HG03135 (cell line): ENCODE data around the gene FER.
A peak's percentile ranks its signal among the peaks of the same experiment; 100 is the strongest.

Source experiments
- ATAC-seq: cut with Tn5 transposase; IDR thresholded peaks from one replicate; pipeline ENCODE4 v1.9.1; 2021; ENCODE audit warnings: mild to moderate bottlenecking, moderate library complexity; ENCODE audit not compliant: unreplicated experiment

FER gene

DNA sequence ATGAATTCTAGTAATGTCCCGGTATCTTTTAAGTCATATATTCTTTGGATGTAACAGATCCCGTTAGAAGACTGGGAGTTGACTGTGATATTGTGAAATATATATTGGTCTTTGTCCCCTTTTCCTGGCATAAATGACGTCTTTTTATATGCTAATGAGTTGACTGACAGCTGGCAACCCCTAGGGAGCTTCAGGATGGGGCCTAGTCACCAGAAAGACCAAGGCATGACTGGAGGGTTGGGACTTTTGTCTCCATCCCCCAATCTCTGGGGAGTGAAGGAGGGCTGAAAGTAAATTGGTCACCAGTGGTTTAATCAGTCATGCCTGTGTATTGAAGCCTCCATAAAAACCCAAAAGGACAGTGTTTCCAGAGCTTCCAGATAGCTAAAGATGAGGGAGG, 420.5 kb downstream of the FER start:
- ATAC-seq = no peak

GRCh38 chr5:109170629-109171350, 423.1 kb downstream of the FER start:
- no peak for ATAC-seq

DNA sequence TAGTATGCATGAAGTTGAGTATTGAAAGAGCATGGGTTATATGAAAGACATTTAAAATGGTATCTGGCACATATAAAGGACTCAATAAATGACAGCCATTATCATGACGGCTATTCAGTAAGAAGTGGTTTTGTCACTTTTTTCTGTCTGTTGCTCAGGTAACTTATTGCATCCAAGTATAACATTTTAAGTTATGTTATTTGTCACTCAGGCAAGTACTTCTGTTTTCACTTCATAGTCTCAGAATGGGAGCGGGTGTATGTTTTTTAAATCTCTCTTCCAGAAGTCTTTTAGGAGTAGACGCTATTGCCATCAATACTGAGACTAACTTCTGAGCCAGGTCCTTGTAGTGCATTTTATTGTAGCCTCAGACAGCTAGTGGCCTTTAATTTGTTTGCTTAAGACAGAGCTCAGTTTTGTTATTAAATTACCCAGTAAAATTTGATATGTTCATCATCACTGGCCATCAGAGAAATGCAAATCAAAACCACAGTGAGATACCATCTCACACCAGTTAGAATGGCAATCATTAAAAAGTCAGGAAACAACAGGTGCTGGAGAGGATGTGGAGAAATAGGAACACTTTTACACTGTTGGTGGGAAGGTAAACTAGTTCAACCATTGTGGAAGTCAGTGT, 423.9 kb downstream of the FER start:
- ATAC-seq = peak; percentile 66

DNA sequence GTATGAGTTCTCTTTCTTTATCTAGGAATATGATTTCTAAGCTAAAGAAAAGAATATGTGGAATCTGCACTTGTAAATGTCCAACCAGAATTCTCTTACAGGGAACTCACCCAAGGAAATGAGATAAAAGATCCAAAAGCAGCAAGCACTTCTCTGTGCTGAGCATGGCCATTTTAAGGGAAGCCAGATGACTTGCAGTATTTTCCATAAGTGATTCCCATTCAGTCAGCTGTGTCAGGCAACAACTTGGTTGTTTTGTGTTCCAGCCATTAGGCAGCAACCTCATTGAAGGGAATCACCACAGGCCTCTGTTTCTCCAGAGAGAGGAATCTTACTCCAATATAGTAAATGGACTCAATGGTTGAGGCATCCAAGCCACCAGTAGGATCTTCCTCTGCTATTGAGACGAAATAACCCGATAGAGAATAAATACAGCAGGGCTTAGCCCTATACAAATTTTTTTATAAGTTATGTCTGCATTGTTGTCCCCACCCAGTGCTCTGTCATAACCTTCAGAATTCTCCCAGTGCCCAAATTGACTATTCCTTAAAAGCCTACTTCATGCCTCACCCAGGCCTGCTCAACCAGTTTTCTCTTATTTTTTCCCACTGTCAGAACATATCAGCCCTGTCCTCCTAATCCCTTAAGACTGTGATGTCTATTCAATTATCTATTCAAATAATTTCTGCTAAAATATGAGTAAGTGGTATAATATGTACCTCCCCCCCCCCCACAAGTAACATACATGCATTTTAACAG, 425.5 kb downstream of the FER start:
- no peak for ATAC-seq

DNA sequence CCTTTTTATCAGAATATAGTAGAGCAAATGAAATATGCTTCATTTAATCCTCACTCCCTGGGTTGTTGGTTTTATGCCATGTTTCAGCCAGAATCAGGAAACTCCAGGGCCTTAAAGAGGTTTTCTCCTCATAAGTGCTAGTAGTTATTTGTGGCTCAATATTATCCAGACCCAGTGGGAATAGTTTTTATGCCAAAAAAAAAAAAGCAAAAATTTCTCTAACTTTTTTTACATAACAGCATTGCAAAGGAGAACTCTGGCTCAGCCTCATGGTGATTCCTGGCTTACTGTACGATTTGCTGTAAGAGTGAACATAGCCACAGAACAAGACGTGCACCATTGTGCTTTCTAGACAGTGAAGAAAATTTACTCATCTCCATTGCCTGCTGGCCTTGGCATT, 429.5 kb downstream of the FER start:
- ATAC-seq = no peak

DNA sequence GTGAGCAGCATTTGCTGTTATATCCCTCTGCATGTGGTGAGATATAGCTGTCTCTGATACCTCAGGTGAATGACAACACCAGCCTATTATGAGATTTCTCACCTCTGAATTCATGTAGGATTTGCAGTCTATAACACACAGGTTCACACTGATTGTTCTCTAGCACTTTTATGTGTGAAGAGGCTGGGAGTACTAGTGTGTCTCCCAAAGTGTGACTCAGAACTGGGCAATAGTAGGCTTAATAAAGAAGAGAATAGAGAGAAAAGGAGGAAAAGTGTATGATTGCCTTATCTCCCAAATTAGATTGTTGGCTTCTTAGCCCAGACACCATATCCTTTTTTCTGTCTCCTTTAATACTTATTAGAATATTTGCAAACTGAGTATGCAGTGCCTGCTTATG, 430.1 kb downstream of the FER start:
- no peak for ATAC-seq

GRCh38 chr5:109180668-109181067, 433.0 kb downstream of the FER start:
- ATAC-seq = no peak

- ATAC-seq = no peak
These were observed 439.1 kb downstream of the FER start for GRCh38 chr5:109186759-109187158.

- no peak for ATAC-seq
These were observed 443.5 kb downstream of the FER start for GRCh38 chr5:109191153-109191558.

DNA sequence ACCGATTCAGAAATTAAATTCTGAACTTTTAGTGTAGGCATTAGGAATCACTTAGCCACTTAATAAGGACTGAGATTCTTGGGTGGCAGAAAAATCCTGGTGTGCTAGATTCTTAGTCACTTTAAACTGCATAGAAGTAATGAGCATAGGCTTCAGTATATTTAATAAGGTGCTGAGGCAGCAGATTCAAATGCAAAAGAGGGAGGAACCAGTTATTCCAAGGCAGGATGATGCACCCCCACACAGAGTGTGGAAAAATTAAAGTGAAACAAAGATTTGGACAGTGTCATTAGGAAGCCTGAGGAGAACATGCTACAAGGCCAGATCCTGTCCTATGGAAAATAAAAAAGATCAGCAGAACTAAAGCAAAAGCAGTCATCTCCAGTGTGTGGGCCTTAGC, 444.3 kb downstream of the FER start:
- ATAC-seq = no peak

- no peak for ATAC-seq
These were observed 445.0 kb downstream of the FER start for GRCh38 chr5:109192555-109193281.

DNA sequence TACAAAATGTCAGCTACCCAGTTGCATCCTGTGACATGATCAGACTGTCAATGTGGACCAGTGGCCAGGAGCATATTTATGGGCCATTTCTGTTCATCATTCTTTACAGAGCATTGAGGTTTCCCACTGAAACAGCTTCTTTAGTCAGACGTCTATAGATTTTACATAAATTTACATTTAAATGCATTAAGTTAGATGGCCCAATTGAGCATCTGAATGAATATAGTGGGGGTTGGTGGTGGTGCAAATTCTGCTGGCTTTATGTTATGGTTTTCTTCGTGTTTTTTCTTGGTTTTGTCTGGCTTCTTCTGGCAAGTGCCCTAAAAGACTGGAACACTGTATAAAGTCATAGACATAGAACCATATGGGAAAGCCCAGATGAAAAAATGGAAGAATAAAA, 448.0 kb downstream of the FER start:
- no peak for ATAC-seq

DNA sequence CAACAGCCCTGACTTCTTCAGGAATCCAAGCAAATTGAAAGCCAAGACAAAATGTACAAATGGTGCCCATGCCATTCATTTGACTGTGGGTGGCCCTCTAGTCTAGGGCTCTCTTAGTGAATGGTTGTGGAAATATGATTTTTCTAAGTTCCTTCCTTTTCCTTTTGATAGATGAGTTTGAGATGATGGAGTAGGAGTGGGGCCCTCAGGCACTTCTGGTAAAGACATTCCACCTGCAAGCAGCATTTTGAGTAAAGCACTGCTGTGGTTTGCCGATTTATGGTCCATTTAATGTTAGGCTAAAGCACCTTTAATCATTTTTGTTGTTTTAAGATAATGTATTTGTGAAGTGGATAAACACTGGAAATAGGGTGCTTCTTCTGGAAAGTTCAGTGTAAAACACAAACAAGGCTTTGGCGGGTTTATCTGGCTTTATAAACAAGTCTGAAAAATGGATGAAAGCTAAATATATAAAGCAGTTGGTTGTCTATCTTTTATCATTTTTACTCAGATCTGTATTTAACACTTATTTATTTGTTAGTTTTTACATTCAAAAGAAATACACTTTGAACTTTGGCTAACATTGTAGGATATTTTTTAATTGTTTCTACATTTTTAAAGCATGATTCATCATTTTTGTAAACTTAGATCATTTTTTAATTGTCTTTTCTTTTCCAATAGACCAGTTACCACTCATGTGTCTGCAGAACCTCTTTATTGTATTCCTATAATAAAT, 448.6 kb downstream of the FER start:
- no peak for ATAC-seq

DNA sequence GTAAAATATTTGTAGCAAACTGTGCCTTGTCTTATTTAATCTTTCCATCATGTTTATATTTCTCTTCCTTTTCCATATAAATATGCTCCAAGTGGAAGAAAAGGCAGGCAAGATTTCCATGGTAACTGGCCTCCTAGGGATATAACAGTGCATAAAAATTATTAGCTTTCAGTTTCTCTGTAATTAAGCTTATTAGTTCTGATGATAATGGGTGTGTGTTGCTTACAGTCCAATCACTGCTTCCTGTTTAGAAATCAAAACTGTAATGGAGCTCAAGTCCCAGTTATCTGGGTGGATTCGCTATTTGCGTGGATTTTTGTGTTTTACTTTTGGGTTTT, 449.1 kb downstream of the FER start:
- no peak for ATAC-seq

DNA sequence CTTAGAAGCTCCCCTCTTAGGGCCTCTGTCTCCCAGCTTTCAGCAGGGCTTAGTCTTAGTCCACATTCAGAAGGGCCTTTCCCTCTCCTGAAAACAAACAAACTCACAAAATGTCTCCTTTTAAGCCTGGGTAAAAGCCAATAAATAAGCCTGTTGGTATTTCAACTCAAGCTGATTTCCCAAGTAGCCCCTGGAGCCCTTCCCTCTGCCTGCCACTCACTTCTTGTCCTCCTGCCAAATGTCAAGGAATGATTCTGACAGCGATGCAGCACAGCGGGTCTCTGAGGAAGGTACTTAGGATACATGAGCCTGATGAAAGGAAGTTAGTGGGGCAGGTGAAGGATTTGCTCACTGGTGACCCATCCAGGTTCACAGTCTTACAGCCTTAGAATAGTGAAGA, 451.6 kb downstream of the FER start:
- no peak for ATAC-seq

GRCh38 chr5:109199799-109200620, 452.3 kb downstream of the FER start:
- ATAC-seq = no peak

DNA sequence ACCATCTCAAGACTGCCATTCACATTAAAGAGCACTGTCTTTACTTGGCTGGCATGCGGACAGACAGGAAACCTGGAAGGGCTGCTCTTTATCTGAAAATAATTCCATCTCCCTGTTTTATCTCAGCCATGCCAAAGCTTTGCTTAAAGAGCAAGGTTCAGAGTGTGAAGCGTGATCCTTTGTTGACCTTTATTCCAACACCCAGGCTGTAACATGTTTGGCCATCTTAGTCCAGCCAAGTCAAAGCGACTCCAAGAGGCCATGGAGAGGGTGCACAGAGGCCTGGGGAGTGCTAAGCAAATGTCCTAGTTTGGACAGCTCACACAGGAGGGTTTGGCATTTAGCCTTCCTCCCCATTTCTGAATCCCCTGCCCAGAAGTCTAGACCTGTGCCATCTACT, 467.3 kb downstream of the FER start:
- no peak for ATAC-seq

GRCh38 chr5:109218818-109219217, 471.1 kb downstream of the FER start:
- no peak for ATAC-seq

DNA sequence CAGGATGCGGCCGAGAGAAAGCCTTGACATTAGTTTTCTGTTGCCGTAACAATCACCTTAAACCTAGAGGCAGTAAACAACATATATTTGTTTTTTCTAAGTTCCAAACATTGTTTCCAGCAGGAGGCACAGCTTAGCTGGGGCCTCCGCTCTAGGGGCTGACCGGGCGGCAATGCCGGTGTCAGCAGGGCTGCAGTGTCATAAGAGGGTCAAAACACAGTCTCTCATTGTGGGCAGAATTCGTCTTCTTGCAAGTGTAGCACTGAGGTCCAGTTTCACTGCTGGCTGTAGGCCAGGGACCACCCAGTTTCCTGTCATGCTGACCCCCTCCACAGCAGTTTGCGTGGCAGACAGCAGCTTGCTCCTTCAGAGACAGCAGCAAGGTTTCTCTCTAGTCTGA, 475.8 kb downstream of the FER start:
- ATAC-seq = no peak

DNA sequence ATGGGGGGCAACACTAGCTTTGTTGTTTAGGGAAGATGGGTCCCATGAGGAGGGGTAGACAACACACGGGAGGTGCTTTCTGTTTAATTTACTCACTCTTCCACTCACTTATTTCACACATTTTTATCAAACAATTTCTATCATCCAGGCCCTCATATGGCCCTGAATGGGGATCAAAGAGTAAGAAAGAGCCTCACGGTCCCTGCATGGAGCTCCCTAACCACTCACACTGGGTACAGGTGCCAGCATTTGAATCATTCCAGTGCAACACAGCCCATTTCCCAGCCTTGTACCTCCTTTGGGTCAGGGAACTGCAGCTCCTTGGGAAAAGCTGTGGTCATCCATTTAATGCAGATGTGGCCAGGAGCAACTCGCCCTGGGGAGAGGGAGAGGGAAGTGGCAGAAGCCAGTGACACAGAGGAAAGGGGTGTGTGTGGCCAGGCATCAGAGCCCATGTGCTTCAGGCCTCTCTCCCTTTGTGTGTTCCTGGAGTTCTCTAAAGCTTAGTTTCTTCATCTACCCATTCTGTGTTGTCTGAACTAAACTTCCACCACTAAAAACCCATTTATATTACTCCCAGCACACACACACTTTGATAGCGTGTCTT, 476.7 kb downstream of the FER start:
- no peak for ATAC-seq
